Skeletal muscle tissue (tissue), 4 donors: ENCODE data around the gene CFAP91. TPM values are rescaled to one million over a fixed set of nuclear protein-coding genes. Genes with fewer than 3 reads are reported as not detected.

ENCODE experiments used
- H3K27ac ChIP-seq: one replicate; pipeline ENCODE4 v1.7.0; 2013; ENCODE audit warnings: mild to moderate bottlenecking, low read depth, low read length, inconsistent platforms
- H3K27me3 ChIP-seq, 3 donors: one replicate each; pipeline ENCODE4 v1.7.0; 2013; ENCODE audit warnings: low read length in 3 of 3; ENCODE audit not compliant: control insufficient read depth in 3 of 3, insufficient read depth in 3 of 3
- H3K36me3 ChIP-seq, 3 donors: one replicate each; pipeline ENCODE4 v1.7.0; 2013; ENCODE audit warnings: low read length in 3 of 3; ENCODE audit not compliant: control insufficient read depth in 3 of 3, insufficient read depth in 3 of 3
- H3K4me1 ChIP-seq, 3 donors: one replicate each; pipeline ENCODE4 v1.7.0; 2013; ENCODE audit warnings: low read length in 3 of 3, mild to moderate bottlenecking in 3 of 3; ENCODE audit not compliant: control insufficient read depth in 3 of 3, insufficient read depth in 3 of 3
- H3K4me3 ChIP-seq, 3 donors: one replicate each; pipeline ENCODE4 v1.7.0; 2013; ENCODE audit warnings: low read length in 3 of 3
- H3K9ac ChIP-seq, 3 donors: one replicate each; pipeline ENCODE4 v1.7.0; 2013; ENCODE audit warnings: low read length in 3 of 3, mild to moderate bottlenecking in 3 of 3, moderate library complexity in 2 of 3, low read depth in 1 of 3
- H3K9me3 ChIP-seq, 3 donors: one replicate each; pipeline ENCODE4 v1.7.0; 2013; ENCODE audit warnings: low read length in 3 of 3; ENCODE audit not compliant: control insufficient read depth in 3 of 3
- total RNA-seq: library from RNA; depleted of rRNA; stranded (reverse); fragments of >200 nt; gene quantifications from one replicate; pipeline ENCODE4 v1.2.3, GENCODE V29; 2014
- donor health status: Osteomylitis.

CFAP91 gene
- total RNA-seq, 1 donor from 2014 or later: under 0.01 TPM

DNA sequence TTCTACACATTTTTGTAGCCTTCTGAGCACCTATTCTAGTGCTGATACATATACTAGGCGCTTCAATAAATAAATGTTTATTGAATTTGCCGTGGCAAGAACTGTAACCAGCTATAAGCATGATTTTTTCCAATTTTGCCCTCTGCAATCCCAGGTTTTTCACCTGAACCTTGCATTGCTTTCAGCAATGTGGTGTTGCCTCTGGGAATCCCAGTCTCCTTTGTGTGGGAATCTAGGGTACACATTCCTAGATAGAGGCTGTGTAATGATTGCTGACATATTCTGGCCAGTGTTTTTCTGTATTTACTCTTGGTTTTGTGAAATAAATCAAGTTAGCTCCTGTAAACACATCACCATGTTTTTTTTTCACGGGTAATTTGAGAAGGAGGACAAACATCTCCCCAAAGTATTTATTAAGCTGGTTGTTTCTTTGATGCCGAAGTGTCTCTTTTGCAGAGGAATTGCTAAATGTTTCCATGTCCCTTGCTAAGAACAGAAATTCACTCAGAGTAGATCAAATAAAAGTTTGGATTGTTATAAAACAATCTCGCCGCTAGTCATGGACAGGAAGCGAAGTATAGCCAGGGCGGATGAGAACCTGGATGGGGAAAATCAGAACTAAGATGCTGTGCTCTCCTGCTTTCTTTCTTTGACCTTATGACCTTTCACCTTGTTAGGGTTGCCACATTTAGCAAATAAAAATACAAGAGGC lies 1.2 kb downstream of the CFAP91 start:
- Histone ChIP-seq H3K27ac (no peak overlapping the region), H3K27me3 (no peaks in the 10 kb centered on the region), H3K9me3 (no peaks in the 10 kb centered on the region), H3K36me3 (no peaks in the 10 kb centered on the region), H3K9ac (no peak overlapping the region), H3K4me1 (peaks cover 11 to 13% (median 11%) of the 10 kb centered on the region in 3 donors), H3K4me3 (no peak overlapping the region)

DNA sequence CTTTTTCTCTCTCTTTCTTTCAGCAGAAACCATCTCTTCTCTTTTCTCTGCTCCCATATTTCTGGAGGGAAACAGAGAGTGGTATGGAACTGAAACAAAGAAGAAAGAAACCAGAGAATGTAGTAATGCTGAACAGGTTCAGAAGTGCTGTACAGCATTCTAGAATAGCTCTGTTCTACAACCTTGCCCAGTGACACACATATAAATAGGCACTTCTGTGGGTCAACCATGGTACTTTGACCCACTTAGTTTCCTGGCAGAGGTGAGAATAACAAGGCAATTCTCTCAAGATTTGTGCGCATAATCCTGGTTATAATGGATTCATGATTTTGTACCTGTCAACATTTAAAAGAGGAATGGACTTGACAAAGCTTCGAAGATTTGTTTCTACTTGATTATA lies 12.3 kb downstream of the CFAP91 start:
- H3K27ac ChIP-seq: no peak overlapping the region
- no peaks in the 10 kb centered on the region for H3K9me3 ChIP-seq
- no peaks in the 10 kb centered on the region for H3K36me3 ChIP-seq
- H3K4me3 ChIP-seq: no peak overlapping the region
- no peak overlapping the region for H3K9ac ChIP-seq
- H3K27me3 ChIP-seq: no peaks in the 10 kb centered on the region
- no peaks in the 10 kb centered on the region for H3K4me1 ChIP-seq

DNA sequence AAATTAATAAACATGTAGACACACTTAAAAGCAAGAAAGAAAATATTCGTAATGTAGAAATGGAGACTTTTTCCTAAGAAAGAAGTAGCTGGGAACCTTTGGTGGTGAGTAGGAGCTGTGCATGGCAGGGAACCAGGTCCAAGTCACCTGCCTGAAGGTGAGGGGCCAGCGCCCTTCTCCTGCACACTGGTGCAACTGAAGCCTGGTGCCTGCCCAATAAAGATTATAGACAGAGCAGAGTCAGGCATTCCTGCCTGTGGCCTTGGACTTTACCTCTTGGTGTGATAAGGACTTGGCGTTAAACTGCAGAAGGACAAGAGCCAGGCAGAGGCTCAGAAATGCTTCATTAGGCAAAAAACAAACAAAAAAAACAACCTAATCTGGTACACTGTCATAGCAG lies 14.2 kb downstream of the CFAP91 start:
- no peaks in the 10 kb centered on the region for H3K27me3 ChIP-seq
- no peak overlapping the region for H3K27ac ChIP-seq
- no peaks in the 10 kb centered on the region for H3K9me3 ChIP-seq
- H3K4me3 ChIP-seq: no peak overlapping the region
- no peaks in the 10 kb centered on the region for H3K4me1 ChIP-seq
- no peaks in the 10 kb centered on the region for H3K36me3 ChIP-seq
- no peak overlapping the region for H3K9ac ChIP-seq

DNA sequence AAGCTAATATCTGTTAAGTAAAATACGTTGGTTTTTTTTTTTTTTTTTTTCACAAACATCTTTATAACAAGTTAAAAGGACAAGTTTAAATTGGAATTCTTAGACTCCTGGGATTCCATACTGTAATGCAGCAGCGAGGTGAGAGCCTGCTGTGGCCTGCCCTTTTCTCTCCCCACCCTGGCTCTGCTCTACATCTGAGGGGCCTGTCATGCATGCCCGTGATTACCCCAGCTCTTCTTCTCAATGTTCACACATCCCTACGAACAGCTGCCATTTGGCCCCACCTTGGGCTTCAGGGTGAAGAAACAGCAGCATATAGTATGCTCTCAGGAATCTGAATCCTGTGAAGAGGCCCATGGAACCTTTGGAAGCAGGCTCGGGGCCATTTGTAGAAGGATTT lies 14.7 kb downstream of the CFAP91 start:
- Histone ChIP-seq H3K36me3 (no peaks in the 10 kb centered on the region), H3K27ac (no peak overlapping the region), H3K9ac (no peak overlapping the region), H3K9me3 (no peaks in the 10 kb centered on the region), H3K4me3 (no peak overlapping the region), H3K4me1 (no peaks in the 10 kb centered on the region), H3K27me3 (no peaks in the 10 kb centered on the region)

DNA sequence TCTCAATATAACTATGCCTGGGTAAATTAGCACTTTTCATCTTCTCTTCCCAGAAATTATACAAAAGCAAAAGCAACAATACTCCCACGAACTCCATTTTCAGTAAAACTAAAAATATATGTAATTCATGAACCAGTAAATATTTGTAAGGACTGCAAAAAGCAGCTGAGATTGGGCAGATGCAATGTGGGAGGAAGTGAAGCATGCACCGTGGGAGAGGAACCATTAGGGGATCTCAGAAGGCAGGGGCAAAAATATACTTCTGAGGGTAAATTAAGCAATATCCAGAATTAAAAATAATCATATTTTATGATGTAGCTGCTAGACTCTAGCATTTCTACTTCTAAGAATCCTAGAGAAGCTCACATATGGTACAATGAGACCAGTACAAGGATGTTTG lies 20.2 kb downstream of the CFAP91 start:
- H3K9ac ChIP-seq: no peak overlapping the region
- H3K27ac ChIP-seq: no peak overlapping the region
- no peak overlapping the region for H3K4me3 ChIP-seq
- no peaks in the 10 kb centered on the region for H3K27me3 ChIP-seq
- H3K9me3 ChIP-seq: no peaks in the 10 kb centered on the region
- no peaks in the 10 kb centered on the region for H3K4me1 ChIP-seq
- no peaks in the 10 kb centered on the region for H3K36me3 ChIP-seq

DNA sequence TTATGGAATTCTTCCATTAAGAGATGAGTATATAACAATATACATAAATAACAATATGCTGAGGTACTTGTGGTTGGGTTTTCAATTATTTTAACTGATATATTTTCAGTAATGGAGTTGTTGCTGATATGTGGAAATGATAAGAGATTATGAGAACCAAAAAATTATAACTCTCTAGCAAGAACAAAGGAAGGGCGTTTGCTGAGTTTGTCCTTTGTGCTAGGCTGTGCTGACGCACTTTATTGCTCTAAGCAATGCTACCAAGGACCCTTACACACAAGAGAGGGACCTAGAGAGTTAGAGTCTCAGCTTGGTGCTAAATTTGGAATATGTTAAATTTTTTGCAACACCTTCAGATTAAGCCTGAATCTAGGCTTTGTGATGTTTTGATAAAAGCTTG lies 24.1 kb downstream of the CFAP91 start:
- no peaks in the 10 kb centered on the region for H3K27me3 ChIP-seq
- H3K9ac ChIP-seq: no peak overlapping the region
- H3K27ac ChIP-seq: no peak overlapping the region
- H3K4me3 ChIP-seq: no peak overlapping the region
- no peaks in the 10 kb centered on the region for H3K9me3 ChIP-seq
- H3K36me3 ChIP-seq: no peaks in the 10 kb centered on the region
- peaks cover 1 to 6% (median 3%) of the 10 kb centered on the region in 3 donors for H3K4me1 ChIP-seq

DNA sequence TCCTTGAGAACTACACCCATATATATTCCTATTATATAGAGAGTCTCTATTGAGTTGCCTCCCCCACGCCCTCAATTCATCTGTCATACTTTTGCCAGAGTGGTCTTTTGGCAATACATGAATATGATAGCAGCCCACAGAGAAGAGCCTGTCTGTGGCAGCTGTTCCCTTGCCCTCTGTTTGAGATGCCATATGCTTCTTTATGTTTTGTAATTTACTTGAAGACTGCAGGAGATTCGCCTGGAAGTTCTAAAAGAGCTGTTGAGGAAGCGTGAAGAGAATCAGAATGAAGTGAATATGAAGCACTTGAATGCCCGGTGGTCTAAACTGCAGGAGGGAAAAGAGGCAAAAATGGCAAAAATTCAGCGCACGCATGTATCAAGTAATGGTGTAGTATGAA lies 27.2 kb downstream of the CFAP91 start:
- Histone ChIP-seq H3K27ac (no peak overlapping the region), H3K27me3 (no peaks in the 10 kb centered on the region), H3K9ac (no peak overlapping the region), H3K36me3 (no peaks in the 10 kb centered on the region), H3K4me1 (peaks cover 2 to 6% (median 3%) of the 10 kb centered on the region in 3 donors), H3K9me3 (no peaks in the 10 kb centered on the region), H3K4me3 (no peak overlapping the region)

DNA sequence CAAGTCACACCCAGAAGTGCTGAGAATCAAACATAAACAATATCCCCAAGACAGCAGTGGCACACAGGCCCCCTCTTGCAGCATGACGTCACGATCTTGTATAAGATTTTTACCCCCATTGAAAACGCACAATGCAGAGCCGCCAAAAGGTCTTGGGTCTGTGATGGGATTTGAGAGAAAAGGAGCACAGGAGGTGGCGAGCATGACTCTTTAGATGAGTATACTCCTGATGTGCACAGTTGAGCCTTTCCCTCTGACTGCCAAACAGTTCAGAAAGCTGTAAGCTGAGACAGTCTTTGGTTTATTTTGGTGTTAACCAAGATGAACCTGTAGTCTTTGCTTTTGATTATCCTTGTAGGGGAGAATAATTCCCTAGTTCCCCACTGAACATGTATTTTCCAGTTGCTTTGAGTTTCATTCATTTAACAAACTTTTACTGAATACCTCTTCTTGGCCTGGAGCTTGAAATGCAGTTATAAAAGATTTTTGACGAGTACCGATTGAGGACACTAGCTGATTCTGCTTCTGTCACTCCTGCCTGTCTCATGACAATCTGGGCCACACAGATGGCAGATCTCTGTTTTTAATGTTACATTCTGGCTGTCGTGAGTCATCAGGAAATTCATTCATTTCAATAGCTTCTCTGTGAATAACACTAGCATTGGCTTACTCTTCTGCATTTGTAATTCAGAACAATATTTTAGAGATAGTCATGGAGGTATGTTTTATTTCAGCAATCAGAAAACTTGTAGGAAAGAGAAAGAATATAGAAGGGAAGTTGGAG lies 28.9 kb downstream of the CFAP91 start:
- Histone ChIP-seq H3K4me1 (peaks cover 2 to 6% (median 3%) of the 10 kb centered on the region in 3 donors), H3K9ac (peak overlapping the region in 1 of 3 donors; percentile 18), H3K4me3 (no peak overlapping the region), H3K27me3 (no peaks in the 10 kb centered on the region), H3K27ac (peak overlapping the region; percentile 48), H3K36me3 (no peaks in the 10 kb centered on the region), H3K9me3 (no peaks in the 10 kb centered on the region)

DNA sequence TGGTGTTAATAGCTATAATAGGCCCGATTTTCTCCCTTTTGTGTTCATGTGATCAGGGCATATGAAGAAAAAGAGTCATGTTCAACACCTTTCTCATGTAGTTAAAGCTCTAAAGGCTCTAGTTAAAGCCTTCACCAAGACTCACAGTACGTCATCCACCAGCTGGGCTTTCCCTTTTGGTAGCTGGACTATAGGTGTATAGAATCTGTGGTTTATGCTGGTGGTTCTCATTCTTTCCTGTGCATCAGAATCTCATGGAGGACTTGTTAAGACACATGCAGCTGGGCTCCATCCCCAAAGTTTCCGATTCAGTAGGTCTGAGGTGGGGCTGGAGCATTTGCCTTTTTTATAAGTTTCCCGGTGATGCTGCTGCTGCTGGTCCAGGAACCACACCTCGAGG lies 31.0 kb downstream of the CFAP91 start:
- H3K9me3 ChIP-seq: no peaks in the 10 kb centered on the region
- H3K4me1 ChIP-seq: peaks cover 2 to 6% (median 3%) of the 10 kb centered on the region in 3 donors
- no peak overlapping the region for H3K9ac ChIP-seq
- H3K36me3 ChIP-seq: no peaks in the 10 kb centered on the region
- no peak overlapping the region for H3K4me3 ChIP-seq
- no peak overlapping the region for H3K27ac ChIP-seq
- H3K27me3 ChIP-seq: no peaks in the 10 kb centered on the region

DNA sequence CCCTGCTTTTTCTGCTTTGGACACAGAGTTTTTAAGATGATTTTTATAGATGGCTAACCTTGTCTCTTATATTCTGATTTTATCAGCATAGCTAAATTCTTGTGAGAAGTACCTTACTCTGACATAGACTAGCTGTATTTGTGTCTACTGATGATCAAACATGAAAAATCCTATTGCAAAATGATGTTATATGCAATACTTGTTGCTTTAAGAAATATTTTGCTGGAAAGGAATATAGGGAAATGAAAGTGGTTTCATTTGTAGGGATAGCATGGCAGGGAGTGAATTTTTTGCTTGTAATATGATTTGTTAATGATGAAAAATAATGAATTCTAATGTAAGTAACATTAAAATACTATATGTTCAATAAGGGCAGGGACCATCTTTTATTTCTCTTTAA lies 35.9 kb downstream of the CFAP91 start:
- no peaks in the 10 kb centered on the region for H3K9me3 ChIP-seq
- H3K27me3 ChIP-seq: no peaks in the 10 kb centered on the region
- H3K4me1 ChIP-seq: no peaks in the 10 kb centered on the region
- no peak overlapping the region for H3K9ac ChIP-seq
- H3K27ac ChIP-seq: no peak overlapping the region
- H3K4me3 ChIP-seq: no peak overlapping the region
- H3K36me3 ChIP-seq: no peaks in the 10 kb centered on the region
